ENCODE measurements around the gene CCDC69.
"Not testable (repeated sequence)": the region's sequence is repeated elsewhere in the genome, so short reads cannot be mapped to it uniquely, and the experiment has no call there.

CCDC69 gene

GRCh38 chr5:151223447-151224264, at the start of gene CCDC69:
CCDC69 (minus strand) TSS chr5:151224092; CDS start chr5:151223970, 122 bp downstream.
- Histone ChIP-seq H3K27me3 (ENCODE audit: insufficient read depth, low read length) (peaks cover 28% of the 10 kb centered on the region), H3K4me3 (ENCODE audit: low read length) (peak within 1 kb of the TSS; percentile 55), H3K9me3 (ENCODE audit: low read length) (no peaks in the 10 kb centered on the region), H2AFZ (ENCODE audit: low read depth, low read length) (peak within 1 kb of the TSS; percentile 100), H3K36me3 (ENCODE audit: insufficient read depth, low read length) (no peaks in the 10 kb centered on the region), H3K4me1 (ENCODE audit: insufficient read depth, low read length) (peaks cover 4% of the 10 kb centered on the region)

- H3K36me3 ChIP-seq (ENCODE audit: insufficient read depth, low read length) = no peaks in the 10 kb centered on the region
- no peaks in the 10 kb centered on the region for H3K4me1 ChIP-seq (ENCODE audit: insufficient read depth, low read length)
- no peaks in the 10 kb centered on the region for H3K27me3 ChIP-seq (ENCODE audit: insufficient read depth, low read length)
- no peaks in the 10 kb centered on the region for H3K9me3 ChIP-seq (ENCODE audit: low read length)
- H3K4me3 ChIP-seq (ENCODE audit: low read length) = no peak overlapping the region
- H2AFZ ChIP-seq (ENCODE audit: low read depth, low read length) = no peak overlapping the region
Measured at GRCh38 chr5:151271336-151271735, 47.4 kb upstream of the CCDC69 start.

GRCh38 chr5:151270599-151270998, 46.7 kb upstream of the CCDC69 start:
- Histone ChIP-seq H3K9me3 (ENCODE audit: low read length) (no peaks in the 10 kb centered on the region), H3K4me3 (ENCODE audit: low read length) (no peak overlapping the region), H3K4me1 (ENCODE audit: insufficient read depth, low read length) (no peaks in the 10 kb centered on the region), H3K27me3 (ENCODE audit: insufficient read depth, low read length) (no peaks in the 10 kb centered on the region), H3K36me3 (ENCODE audit: insufficient read depth, low read length) (no peaks in the 10 kb centered on the region), H2AFZ (ENCODE audit: low read depth, low read length) (no peak overlapping the region)

GRCh38 chr5:151267491-151268260, 43.8 kb upstream of the CCDC69 start:
- no peak overlapping the region for H2AFZ ChIP-seq (ENCODE audit: low read depth, low read length)
- no peaks in the 10 kb centered on the region for H3K9me3 ChIP-seq (ENCODE audit: low read length)
- H3K27me3 ChIP-seq (ENCODE audit: insufficient read depth, low read length) = no peaks in the 10 kb centered on the region
- no peak overlapping the region for H3K4me3 ChIP-seq (ENCODE audit: low read length)
- no peaks in the 10 kb centered on the region for H3K36me3 ChIP-seq (ENCODE audit: insufficient read depth, low read length)
- no peaks in the 10 kb centered on the region for H3K4me1 ChIP-seq (ENCODE audit: insufficient read depth, low read length)

- Histone ChIP-seq H2AFZ (ENCODE audit: low read depth, low read length) (no peak overlapping the region), H3K27me3 (ENCODE audit: insufficient read depth, low read length) (no peaks in the 10 kb centered on the region), H3K9me3 (ENCODE audit: low read length) (no peaks in the 10 kb centered on the region), H3K4me3 (ENCODE audit: low read length) (no peak overlapping the region), H3K4me1 (ENCODE audit: insufficient read depth, low read length) (no peaks in the 10 kb centered on the region), H3K36me3 (ENCODE audit: insufficient read depth, low read length) (no peaks in the 10 kb centered on the region)
Measured at GRCh38 chr5:151264113-151264512, 40.2 kb upstream of the CCDC69 start.

- H3K4me3 ChIP-seq (ENCODE audit: low read length) = no peak overlapping the region
- H3K36me3 ChIP-seq (ENCODE audit: insufficient read depth, low read length) = no peaks in the 10 kb centered on the region
- no peaks in the 10 kb centered on the region for H3K9me3 ChIP-seq (ENCODE audit: low read length)
- H3K27me3 ChIP-seq (ENCODE audit: insufficient read depth, low read length) = no peaks in the 10 kb centered on the region
- H3K4me1 ChIP-seq (ENCODE audit: insufficient read depth, low read length) = no peaks in the 10 kb centered on the region
- H2AFZ ChIP-seq (ENCODE audit: low read depth, low read length) = no peak overlapping the region
Measured at GRCh38 chr5:151262532-151262931, 38.6 kb upstream of the CCDC69 start.

GRCh38 chr5:151259931-151260330, 36.0 kb upstream of the CCDC69 start:
- Histone ChIP-seq H2AFZ (ENCODE audit: low read depth, low read length) (no peak overlapping the region), H3K36me3 (ENCODE audit: insufficient read depth, low read length) (no peaks in the 10 kb centered on the region), H3K4me3 (ENCODE audit: low read length) (no peak overlapping the region), H3K9me3 (ENCODE audit: low read length) (no peaks in the 10 kb centered on the region), H3K27me3 (ENCODE audit: insufficient read depth, low read length) (no peaks in the 10 kb centered on the region), H3K4me1 (ENCODE audit: insufficient read depth, low read length) (no peaks in the 10 kb centered on the region)

- Histone ChIP-seq H3K36me3 (ENCODE audit: insufficient read depth, low read length) (no peaks in the 10 kb centered on the region), H3K27me3 (ENCODE audit: insufficient read depth, low read length) (no peaks in the 10 kb centered on the region), H3K9me3 (ENCODE audit: low read length) (no peaks in the 10 kb centered on the region), H2AFZ (ENCODE audit: low read depth, low read length) (no peak overlapping the region), H3K4me3 (ENCODE audit: low read length) (no peak overlapping the region), H3K4me1 (ENCODE audit: insufficient read depth, low read length) (peaks cover 2% of the 10 kb centered on the region)
Measured at GRCh38 chr5:151258816-151259215, 34.9 kb upstream of the CCDC69 start.

- Histone ChIP-seq H3K36me3 (ENCODE audit: insufficient read depth, low read length) (no peaks in the 10 kb centered on the region), H3K9me3 (ENCODE audit: low read length) (no peaks in the 10 kb centered on the region), H2AFZ (ENCODE audit: low read depth, low read length) (no peak overlapping the region), H3K27me3 (ENCODE audit: insufficient read depth, low read length) (no peaks in the 10 kb centered on the region), H3K4me1 (ENCODE audit: insufficient read depth, low read length) (peaks cover 7% of the 10 kb centered on the region), H3K4me3 (ENCODE audit: low read length) (no peak overlapping the region)
Measured at GRCh38 chr5:151258201-151258611, 34.3 kb upstream of the CCDC69 start.

GRCh38 chr5:151257731-151258181, 33.9 kb upstream of the CCDC69 start:
- Histone ChIP-seq H3K27me3 (ENCODE audit: insufficient read depth, low read length) (no peaks in the 10 kb centered on the region), H3K4me1 (ENCODE audit: insufficient read depth, low read length) (peaks cover 7% of the 10 kb centered on the region), H2AFZ (ENCODE audit: low read depth, low read length) (no peak overlapping the region), H3K9me3 (ENCODE audit: low read length) (no peaks in the 10 kb centered on the region), H3K36me3 (ENCODE audit: insufficient read depth, low read length) (no peaks in the 10 kb centered on the region), H3K4me3 (ENCODE audit: low read length) (no peak overlapping the region)

GRCh38 chr5:151255621-151256286, 31.9 kb upstream of the CCDC69 start:
- Histone ChIP-seq H2AFZ (ENCODE audit: low read depth, low read length) (no peak overlapping the region), H3K4me3 (ENCODE audit: low read length) (no peak overlapping the region), H3K36me3 (ENCODE audit: insufficient read depth, low read length) (no peaks in the 10 kb centered on the region), H3K9me3 (ENCODE audit: low read length) (no peaks in the 10 kb centered on the region), H3K27me3 (ENCODE audit: insufficient read depth, low read length) (no peaks in the 10 kb centered on the region), H3K4me1 (ENCODE audit: insufficient read depth, low read length) (peaks cover 9% of the 10 kb centered on the region)

- H3K4me1 ChIP-seq (ENCODE audit: insufficient read depth, low read length); H3K27me3 ChIP-seq (ENCODE audit: insufficient read depth, low read length); H2AFZ ChIP-seq (ENCODE audit: low read depth, low read length); H3K4me3 ChIP-seq (ENCODE audit: low read length); H3K36me3 ChIP-seq (ENCODE audit: insufficient read depth, low read length); H3K9me3 ChIP-seq (ENCODE audit: low read length): not testable (repeated sequence)
Measured at GRCh38 chr5:151254990-151255389, 31.1 kb upstream of the CCDC69 start.

GRCh38 chr5:151254556-151254955, 30.7 kb upstream of the CCDC69 start:
- no peak overlapping the region for H2AFZ ChIP-seq (ENCODE audit: low read depth, low read length)
- no peaks in the 10 kb centered on the region for H3K36me3 ChIP-seq (ENCODE audit: insufficient read depth, low read length)
- peaks cover 9% of the 10 kb centered on the region for H3K4me1 ChIP-seq (ENCODE audit: insufficient read depth, low read length)
- H3K9me3 ChIP-seq (ENCODE audit: low read length) = no peaks in the 10 kb centered on the region
- no peak overlapping the region for H3K4me3 ChIP-seq (ENCODE audit: low read length)
- no peaks in the 10 kb centered on the region for H3K27me3 ChIP-seq (ENCODE audit: insufficient read depth, low read length)

All from neuron (in vitro differentiated cells).